ENCODE data around the gene ANKEF1.

- TF ChIP-seq CTCF (conservative IDR thresholded peaks at IDR 0.05; ENCODE audit: low read length): no peak
- TF ChIP-seq EZH2phosphoT487 (IDR thresholded peaks at IDR 0.05; ENCODE audit: borderline replicate concordance): no peak
These were observed 16.4 kb downstream of the ANKEF1 start for GRCh38 chr20:10051185-10051584.
